ENCODE data around the gene ABCG1. TPM values are rescaled to one million over a fixed set of nuclear protein-coding genes. Genes with fewer than 3 reads are reported as not detected.
A peak's percentile ranks its signal among the peaks of the same experiment; 100 is the strongest.

Gene ABCG1
- total and polyA plus RNA-seq, 2 of the 4 experiments (the other 2 are of a cell fraction): 0.19 to 0.36 TPM

DNA sequence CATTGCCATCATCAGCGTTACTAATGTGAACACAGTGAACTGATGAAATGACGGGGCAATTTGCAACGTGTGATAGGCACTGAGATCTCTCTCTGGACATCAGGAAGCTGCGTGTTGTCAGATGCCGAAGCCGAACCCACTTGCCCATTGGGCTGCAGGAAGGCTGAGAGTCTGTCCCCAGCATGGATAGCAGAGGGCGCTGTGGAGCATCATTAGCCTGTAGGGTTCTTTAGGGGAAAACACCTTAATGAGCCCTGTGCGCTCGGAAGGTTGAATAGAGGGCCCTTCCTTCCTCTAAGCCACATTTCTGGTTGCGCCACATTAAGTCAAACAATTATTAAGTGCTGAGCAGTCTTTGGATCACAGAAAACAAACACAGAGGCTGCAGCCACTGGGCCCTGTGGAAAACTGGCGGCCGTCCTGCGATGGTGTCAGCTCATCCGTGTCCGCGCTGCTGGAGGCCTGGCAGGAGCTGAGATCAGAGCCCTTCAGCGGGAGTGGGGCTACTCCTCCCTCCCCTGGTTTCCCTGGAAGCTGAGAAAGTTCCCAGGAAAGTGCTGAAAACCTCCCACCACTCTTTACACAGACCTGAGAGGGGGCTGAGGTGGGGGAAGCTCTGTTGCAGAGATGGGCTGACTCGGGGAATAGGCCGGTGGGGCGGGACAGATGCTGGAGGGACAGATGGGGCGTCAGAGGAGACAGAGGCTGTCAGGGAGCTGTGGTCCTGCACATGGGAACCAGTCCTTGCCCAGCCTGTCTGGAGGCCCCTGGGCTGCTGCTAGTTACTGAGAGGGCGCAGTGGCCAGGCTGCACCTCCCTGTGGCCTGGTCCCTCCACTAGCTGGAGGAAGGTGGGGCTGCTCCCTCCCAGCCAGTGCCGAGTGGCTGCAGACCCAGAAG, 119.1 kb downstream of the ABCG1 start:
- intact Hi-C loops (cut with micrococcal nuclease): loop anchor here (1.0 kb wide), 1 partner anchor 193 kb away; no protein-coding TSS in a partner anchor

More for the DNA sequence above, 119.1 kb downstream of the ABCG1 start:
- peak; percentile 35 for DNase-seq
- no TSS peak for BruUV-seq (replicated peaks)
- Histone ChIP-seq H2BK15ac (ENCODE audit: low read depth, low read length) (no peak overlapping the region), H3K36me3 (ENCODE audit: control insufficient read depth, insufficient read depth, low read length) (no peaks in the 10 kb centered on the region), H2BK20ac (ENCODE audit: low read depth, low read length) (no peak overlapping the region), H3K9me3 (ENCODE audit: control insufficient read depth, insufficient read depth, low read length) (no peaks in the 10 kb centered on the region), H3K18ac (ENCODE audit: low read depth, low read length) (no peak overlapping the region), H2AFZ (replicated peaks; ENCODE audit: low read length, poor library complexity) (peak overlapping the region; percentile 32), H3K27me3 (ENCODE audit: control insufficient read depth, insufficient read depth, low read length) (peaks cover 14% of the 10 kb centered on the region), H3K4me3 (ENCODE audit: insufficient read depth, low read depth, low read length) (no peak overlapping the region), H2AK9ac (replicated peaks; ENCODE audit: low read depth, low read length, poor library complexity) (peak overlapping the region; percentile 8), H3K56ac (ENCODE audit: extremely low read depth, insufficient read depth, low read length) (no peak overlapping the region), H4K5ac (ENCODE audit: low read depth, low read length) (no peak overlapping the region), H2BK120ac (ENCODE audit: low read depth, low read length) (no peak overlapping the region), H4K20me1 (ENCODE audit: insufficient read depth, low read length) (no peaks in the 10 kb centered on the region), H4K91ac (ENCODE audit: insufficient read depth, low read depth, low read length) (no peak overlapping the region), H3K4me2 (ENCODE audit: low read depth, low read length) (no peak overlapping the region; the same call in 1 of the 2 replicates), H3K9me1 (ENCODE audit: insufficient read depth, low read length) (no peaks in the 10 kb centered on the region; the same call in 1 of the 2 replicates), H3K4ac (ENCODE audit: low read depth, low read length) (no peak overlapping the region), H4K8ac (ENCODE audit: low read depth in 2 of 2, low read length in 2 of 2) (no peak overlapping the region), H3K9ac (ENCODE audit: low read depth, low read length) (no peak overlapping the region), H2BK5ac (ENCODE audit: low read depth, low read length, poor library complexity, severe bottlenecking) (no peak overlapping the region), H3K27ac (ENCODE audit: insufficient read depth, low read length) (no peak overlapping the region), H2AK5ac (ENCODE audit: low read depth, low read length) (no peak overlapping the region), H3K79me1 (ENCODE audit: low read depth in 1 of 2, low read length in 2 of 2) (no peaks in the 10 kb centered on the region), H3K4me1 (ENCODE audit: control insufficient read depth, insufficient read depth, low read length) (no peaks in the 10 kb centered on the region; the same call in 1 of the 2 replicates), H3K23ac (ENCODE audit: low read depth, low read length) (no peak overlapping the region), H3K14ac (replicated peaks; ENCODE audit: low read depth, low read length) (no peak overlapping the region)
- in situ Hi-C loops (cut with MboI; ENCODE audit: low sequenced_read_pairs): no loop called here
- ChIA-PET POLR2A (ENCODE audit: unreplicated experiment) (no interaction called here), CTCF (no interaction called here)
- no peak for TF ChIP-seq MAFK (IDR thresholded peaks at IDR 0.05; ENCODE audit: low read depth, low read length)
- TF ChIP-seq, protein P1, sequence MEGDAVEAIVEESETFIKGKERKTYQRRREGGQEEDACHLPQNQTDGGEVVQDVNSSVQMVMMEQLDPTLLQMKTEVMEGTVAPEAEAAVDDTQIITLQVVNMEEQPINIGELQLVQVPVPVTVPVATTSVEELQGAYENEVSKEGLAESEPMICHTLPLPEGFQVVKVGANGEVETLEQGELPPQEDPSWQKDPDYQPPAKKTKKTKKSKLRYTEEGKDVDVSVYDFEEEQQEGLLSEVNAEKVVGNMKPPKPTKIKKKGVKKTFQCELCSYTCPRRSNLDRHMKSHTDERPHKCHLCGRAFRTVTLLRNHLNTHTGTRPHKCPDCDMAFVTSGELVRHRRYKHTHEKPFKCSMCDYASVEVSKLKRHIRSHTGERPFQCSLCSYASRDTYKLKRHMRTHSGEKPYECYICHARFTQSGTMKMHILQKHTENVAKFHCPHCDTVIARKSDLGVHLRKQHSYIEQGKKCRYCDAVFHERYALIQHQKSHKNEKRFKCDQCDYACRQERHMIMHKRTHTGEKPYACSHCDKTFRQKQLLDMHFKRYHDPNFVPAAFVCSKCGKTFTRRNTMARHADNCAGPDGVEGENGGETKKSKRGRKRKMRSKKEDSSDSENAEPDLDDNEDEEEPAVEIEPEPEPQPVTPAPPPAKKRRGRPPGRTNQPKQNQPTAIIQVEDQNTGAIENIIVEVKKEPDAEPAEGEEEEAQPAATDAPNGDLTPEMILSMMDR (conservative IDR thresholded peaks at IDR 0.05; ENCODE audit: low read depth, low read length): peak; percentile 41
- WGBS, 2 experiments (ENCODE audit: extremely low coverage in 2 of 2, insufficient read length in 1 of 2): 34% methylated on average over 6 of the region's 23 CpGs; no CpG with 5 or more reads in 1 of the 2 experiments
- dilution Hi-C loops (cut with HindIII; ENCODE audit: low sequenced_read_pairs, unreplicated experiment): no loop called here
- ATAC-seq (ENCODE audit: low read depth): peak; percentile 84
